Measurements from ENCODE around the gene KRT83.

- TF ChIP-seq POLR2A (IDR thresholded peaks at IDR 0.05) (no peak), CTCF (IDR thresholded peaks at IDR 0.05) (no peak), EP300 (IDR thresholded peaks at IDR 0.05) (no peak)
Observed at GRCh38 chr12:52361553-52361952, 40.4 kb upstream of the KRT83 start.

All from tibial nerve (tissue), 4 donors.